HUES48 (cell line): Measurements from ENCODE around the gene PARD3.

Experiments used
- H3K27ac ChIP-seq: one replicate; pipeline ENCODE4 v1.7.0; 2013; ENCODE audit warnings: low read depth, low read length, inconsistent platforms
- H3K27me3 ChIP-seq: 2 replicates; pipeline ENCODE4 v1.6.1; 2013; ENCODE audit warnings: mild to moderate bottlenecking, low read length; ENCODE audit not compliant: control insufficient read depth, insufficient read depth
- H3K36me3 ChIP-seq: 2 replicates; pipeline ENCODE4 v1.6.1; 2013; ENCODE audit warnings: low read length; ENCODE audit not compliant: control insufficient read depth, insufficient read depth
- H3K4me1 ChIP-seq: 2 replicates; pipeline ENCODE4 v1.6.1; 2013; ENCODE audit warnings: mild to moderate bottlenecking, low read length; ENCODE audit not compliant: control insufficient read depth, insufficient read depth
- H3K4me3 ChIP-seq: 2 replicates; pipeline ENCODE4 v1.5.1; 2013; ENCODE audit warnings: mild to moderate bottlenecking, low read depth, low read length
- H3K9ac ChIP-seq: 2 replicates; pipeline ENCODE4 v1.6.1; 2013; ENCODE audit warnings: mild to moderate bottlenecking, low read depth, low read length, moderate library complexity
- H3K9me3 ChIP-seq: 2 replicates; pipeline ENCODE4 v1.6.1; 2013; ENCODE audit warnings: low read length; ENCODE audit not compliant: control insufficient read depth, insufficient read depth

Gene PARD3

GRCh38 chr10:34121125-34121753 lies 693.9 kb downstream of the PARD3 start:
- H3K4me3 ChIP-seq, result no peak overlapping the region
- H3K27ac ChIP-seq, result no peak overlapping the region

GRCh38 chr10:34119456-34119855 lies 695.6 kb downstream of the PARD3 start:
- H3K4me1 ChIP-seq, result peaks cover 12% of the 10 kb centered on the region
- H3K27me3 ChIP-seq, result no peaks in the 10 kb centered on the region
- no peaks in the 10 kb centered on the region for H3K36me3 ChIP-seq
- no peak overlapping the region for H3K4me3 ChIP-seq
- H3K9ac ChIP-seq, result no peak overlapping the region
- no peaks in the 10 kb centered on the region for H3K9me3 ChIP-seq
- no peak overlapping the region for H3K27ac ChIP-seq

More at GRCh38 chr10:34121125-34121753, 693.9 kb downstream of the PARD3 start:
- Histone ChIP-seq H3K9ac (no peak overlapping the region), H3K36me3 (no peaks in the 10 kb centered on the region), H3K4me1 (peaks cover 11% of the 10 kb centered on the region), H3K27me3 (no peaks in the 10 kb centered on the region), H3K9me3 (no peaks in the 10 kb centered on the region)

- no peaks in the 10 kb centered on the region for H3K36me3 ChIP-seq
- H3K27ac ChIP-seq, result no peak overlapping the region
- H3K27me3 ChIP-seq, result no peaks in the 10 kb centered on the region
- peaks cover 14% of the 10 kb centered on the region for H3K4me1 ChIP-seq
- H3K9me3 ChIP-seq, result no peaks in the 10 kb centered on the region
- H3K9ac ChIP-seq, result no peak overlapping the region
- no peak overlapping the region for H3K4me3 ChIP-seq
Measured at GRCh38 chr10:34116681-34117271, 698.3 kb downstream of the PARD3 start.

GRCh38 chr10:34116220-34116641 lies 698.9 kb downstream of the PARD3 start:
- H3K27ac ChIP-seq, result no peak overlapping the region
- H3K9ac ChIP-seq, result no peak overlapping the region
- no peaks in the 10 kb centered on the region for H3K36me3 ChIP-seq
- H3K4me3 ChIP-seq, result no peak overlapping the region
- peaks cover 10% of the 10 kb centered on the region for H3K4me1 ChIP-seq
- H3K27me3 ChIP-seq, result no peaks in the 10 kb centered on the region
- H3K9me3 ChIP-seq, result no peaks in the 10 kb centered on the region

GRCh38 chr10:34114914-34115313 lies 700.2 kb downstream of the PARD3 start:
- Histone ChIP-seq H3K9ac (no peak overlapping the region), H3K9me3 (no peaks in the 10 kb centered on the region), H3K4me3 (no peak overlapping the region), H3K27ac (no peak overlapping the region), H3K36me3 (no peaks in the 10 kb centered on the region), H3K4me1 (peaks cover 7% of the 10 kb centered on the region; the same call in 1 of the 2 replicates), H3K27me3 (no peaks in the 10 kb centered on the region)

GRCh38 chr10:34113504-34114225 lies 701.4 kb downstream of the PARD3 start:
- Histone ChIP-seq H3K27ac (no peak overlapping the region), H3K4me3 (no peak overlapping the region), H3K9me3 (no peaks in the 10 kb centered on the region), H3K27me3 (no peaks in the 10 kb centered on the region), H3K9ac (no peak overlapping the region), H3K36me3 (no peaks in the 10 kb centered on the region), H3K4me1 (peaks cover 7% of the 10 kb centered on the region; the same call in 1 of the 2 replicates)

GRCh38 chr10:34112171-34112782 lies 702.8 kb downstream of the PARD3 start:
- Histone ChIP-seq H3K9me3 (no peaks in the 10 kb centered on the region), H3K9ac (no peak overlapping the region), H3K27me3 (no peaks in the 10 kb centered on the region), H3K4me3 (no peak overlapping the region), H3K36me3 (no peaks in the 10 kb centered on the region), H3K4me1 (peaks cover 7% of the 10 kb centered on the region; the same call in 1 of the 2 replicates), H3K27ac (no peak overlapping the region)

- no peak overlapping the region for H3K4me3 ChIP-seq
- H3K9ac ChIP-seq, result no peak overlapping the region
- no peaks in the 10 kb centered on the region for H3K36me3 ChIP-seq
- no peaks in the 10 kb centered on the region for H3K27me3 ChIP-seq
- H3K4me1 ChIP-seq, result peaks cover 3% of the 10 kb centered on the region; the same call in 1 of the 2 replicates
- no peak overlapping the region for H3K27ac ChIP-seq
- no peaks in the 10 kb centered on the region for H3K9me3 ChIP-seq
Measured at GRCh38 chr10:34111179-34111578, 703.9 kb downstream of the PARD3 start.

GRCh38 chr10:34109952-34110702 lies 705.0 kb downstream of the PARD3 start:
- H3K27ac ChIP-seq, result no peak overlapping the region
- H3K9ac ChIP-seq, result no peak overlapping the region
- H3K4me3 ChIP-seq, result no peak overlapping the region
- peaks cover 6% of the 10 kb centered on the region for H3K4me1 ChIP-seq
- no peaks in the 10 kb centered on the region for H3K27me3 ChIP-seq
- no peaks in the 10 kb centered on the region for H3K9me3 ChIP-seq
- no peaks in the 10 kb centered on the region for H3K36me3 ChIP-seq

- Histone ChIP-seq H3K9ac (no peak overlapping the region), H3K4me1 (peaks cover 11% of the 10 kb centered on the region), H3K36me3 (no peaks in the 10 kb centered on the region), H3K27ac (no peak overlapping the region), H3K9me3 (no peaks in the 10 kb centered on the region), H3K27me3 (no peaks in the 10 kb centered on the region), H3K4me3 (no peak overlapping the region)
Measured at GRCh38 chr10:34109495-34109894, 705.6 kb downstream of the PARD3 start.
